Measurements from ENCODE around the gene KRTAP10-5. TPM values are rescaled to one million over a fixed set of nuclear protein-coding genes. Genes with fewer than 3 reads are reported as not detected.
"Not testable (repeated sequence)": the region's sequence is repeated elsewhere in the genome, so short reads cannot be mapped to it uniquely, and the experiment has no call there.

Gene KRTAP10-5
- total RNA-seq, 1 donor from 2014 or later, result not detected

- intact Hi-C loops (cut with micrococcal nuclease), result no loop called here
These were observed 31.1 kb upstream of the KRTAP10-5 start for GRCh38 chr21:44611551-44611950.

- intact Hi-C loops (cut with micrococcal nuclease), result not testable (repeated sequence)
These were observed 29.9 kb upstream of the KRTAP10-5 start for GRCh38 chr21:44610157-44610843.

- intact Hi-C loops (cut with micrococcal nuclease), result no loop called here
These were observed 28.8 kb upstream of the KRTAP10-5 start for GRCh38 chr21:44609193-44609592.

- intact Hi-C loops (cut with micrococcal nuclease), result no loop called here
These were observed 26.1 kb upstream of the KRTAP10-5 start for GRCh38 chr21:44606495-44606894.

- intact Hi-C loops (cut with micrococcal nuclease), result no loop called here
These were observed 23.5 kb upstream of the KRTAP10-5 start for GRCh38 chr21:44603911-44604310.

GRCh38 chr21:44603109-44603875, 22.9 kb upstream of the KRTAP10-5 start:
- intact Hi-C loops (cut with micrococcal nuclease), result no loop called here

DNA sequence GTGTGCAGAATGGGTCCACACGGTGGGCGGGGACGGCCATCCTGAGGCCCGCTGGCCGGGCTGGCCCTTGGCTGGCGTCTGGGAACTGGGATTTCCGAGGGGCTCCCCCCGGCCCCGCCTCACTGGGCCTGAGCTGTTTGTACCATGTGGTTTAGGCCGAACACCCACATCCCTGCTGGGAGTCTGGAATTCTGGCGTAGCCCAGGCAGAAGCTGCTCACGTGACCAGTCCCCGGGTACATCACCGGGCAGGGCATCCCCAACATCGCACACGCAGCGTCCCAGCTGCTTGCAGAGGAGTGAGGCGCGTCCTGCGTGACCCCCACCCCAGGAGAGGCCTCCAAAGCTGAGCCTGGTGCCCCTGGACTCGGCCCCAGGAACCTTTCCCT, 22.1 kb upstream of the KRTAP10-5 start:
- intact Hi-C loops (cut with micrococcal nuclease), result no loop called here

DNA sequence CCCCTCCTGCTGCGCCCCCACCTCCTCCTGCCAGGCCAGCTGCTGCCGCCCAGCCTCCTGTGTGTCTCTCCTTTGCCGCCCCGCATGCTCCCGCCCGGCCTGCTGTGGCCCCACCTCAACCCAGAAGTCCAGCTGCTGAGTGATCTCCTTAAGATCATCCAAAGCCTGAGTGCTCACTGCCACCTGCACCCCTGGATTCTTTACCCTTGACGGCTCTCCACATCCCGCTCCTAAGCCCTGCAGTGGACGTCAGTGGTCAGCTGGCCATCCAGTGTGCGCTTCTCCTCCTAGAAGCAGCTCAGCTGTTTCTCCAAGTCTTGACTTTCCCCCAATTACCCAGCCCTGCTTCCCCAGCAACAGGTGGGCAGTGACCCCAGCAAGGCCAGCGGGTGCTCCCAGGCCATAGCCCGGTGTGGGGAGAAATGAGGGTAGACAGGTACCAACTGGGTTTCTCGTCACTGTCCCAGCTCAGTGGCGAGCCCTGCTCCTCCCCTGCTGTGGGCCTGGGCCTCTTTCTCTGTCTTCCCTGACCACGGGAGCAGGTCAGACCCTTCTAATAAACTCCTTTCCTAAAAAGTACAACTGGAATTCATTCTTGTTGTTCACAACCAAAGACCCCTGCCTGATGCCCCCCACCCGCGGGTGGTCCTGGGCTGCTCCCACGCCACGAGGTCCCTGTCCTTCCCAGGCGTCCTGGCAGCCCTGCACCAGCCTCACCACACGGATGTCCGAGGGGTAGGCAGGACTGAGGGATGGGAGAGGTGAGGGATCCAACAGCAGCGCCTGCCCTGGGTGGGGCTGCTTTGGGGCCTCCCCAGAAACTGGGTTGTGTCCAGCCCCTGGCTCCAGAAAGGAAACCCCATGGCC, 21.4 kb upstream of the KRTAP10-5 start:
- intact Hi-C loops (cut with micrococcal nuclease), result no loop called here

GRCh38 chr21:44601091-44601490, 20.7 kb upstream of the KRTAP10-5 start:
- intact Hi-C loops (cut with micrococcal nuclease), result not testable (repeated sequence)

GRCh38 chr21:44600118-44600978, 19.9 kb upstream of the KRTAP10-5 start, which contains the start of gene KRTAP10-7:
Gene KRTAP10-7 (plus strand): TSS chr21:44600597. CDS start chr21:44600622, 25 bp downstream.
- intact Hi-C loops (cut with micrococcal nuclease), result not testable (repeated sequence)

GRCh38 chr21:44599264-44600029, 19.0 kb upstream of the KRTAP10-5 start:
- intact Hi-C loops (cut with micrococcal nuclease), result no loop called here

DNA sequence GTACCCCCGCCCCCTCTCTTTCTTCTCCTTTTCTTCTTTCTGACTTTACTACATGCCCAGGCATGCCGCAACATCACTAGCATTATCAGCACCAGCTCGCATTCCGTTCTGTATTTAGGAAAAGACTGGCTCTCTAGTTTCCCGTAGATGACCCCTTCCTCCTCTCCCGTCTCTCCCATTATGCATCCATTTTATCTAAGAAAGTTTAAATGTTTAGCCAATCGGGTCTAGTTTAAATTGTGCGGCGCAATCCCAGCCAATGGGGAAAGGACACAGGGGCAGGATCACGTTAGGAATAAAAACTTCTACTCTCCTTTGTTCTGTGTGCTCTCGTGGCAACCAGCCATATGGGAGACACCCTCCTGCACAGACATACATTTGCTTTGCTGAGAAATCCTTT, 17.7 kb upstream of the KRTAP10-5 start:
- intact Hi-C loops (cut with micrococcal nuclease), result no loop called here

- intact Hi-C loops (cut with micrococcal nuclease), result no loop called here
These were observed 15.8 kb upstream of the KRTAP10-5 start for GRCh38 chr21:44596068-44596725.

GRCh38 chr21:44595524-44595923, 15.1 kb upstream of the KRTAP10-5 start:
- intact Hi-C loops (cut with micrococcal nuclease), result no loop called here

GRCh38 chr21:44594406-44594916, 14.1 kb upstream of the KRTAP10-5 start:
- intact Hi-C loops (cut with micrococcal nuclease), result no loop called here

GRCh38 chr21:44593598-44594405, 13.4 kb upstream of the KRTAP10-5 start:
- intact Hi-C loops (cut with micrococcal nuclease), result no loop called here

GRCh38 chr21:44592446-44593311, 12.3 kb upstream of the KRTAP10-5 start, which contains the start of gene KRTAP10-6:
Gene KRTAP10-6 (minus strand): TSS chr21:44592505. CDS start chr21:44592484, 21 bp downstream.
- intact Hi-C loops (cut with micrococcal nuclease), result no loop called here
